IMR-90 (cell line): ENCODE measurements around the gene CENPP.

Experiments used
- BHLHE40 ChIP-seq: fragments of 150-350 bp; IDR thresholded peaks from 2 replicates; pipeline ENCODE4 v1.6.1; 2016; ENCODE audit warnings: mild to moderate bottlenecking, low read depth, low read length
- CEBPB ChIP-seq: IDR thresholded peaks from 2 replicates; pipeline ENCODE4 v1.6.1; 2012; ENCODE audit warnings: low read depth, low read length, improper control_type of control experiment
- CHD1 ChIP-seq: IDR thresholded peaks from 2 replicates; pipeline ENCODE4 v1.6.1; 2012; ENCODE audit warnings: low read depth, low read length, improper control_type of control experiment
- CTCF ChIP-seq: conservative IDR thresholded peaks from 2 replicates; pipeline ENCODE4 v1.5.1; 2012; ENCODE audit warnings: mild to moderate bottlenecking, low read depth, low read length, improper control_type of control experiment
- FOS ChIP-seq: fragments of 150-350 bp; IDR thresholded peaks from 2 replicates; pipeline ENCODE4 v1.6.1; 2016; ENCODE audit warnings: low read depth, low read length
- MAFK ChIP-seq: IDR thresholded peaks from 2 replicates; pipeline ENCODE4 v1.6.1; 2012; ENCODE audit warnings: low read depth, low read length, improper control_type of control experiment
- MXI1 ChIP-seq: IDR thresholded peaks from 2 replicates; pipeline ENCODE4 v1.6.1; 2012; ENCODE audit warnings: low read depth, mild to moderate bottlenecking, low read length, moderate library complexity, borderline replicate concordance
- NFE2L2 ChIP-seq: fragments of 150-350 bp; IDR thresholded peaks from 2 replicates; pipeline ENCODE4 v1.6.1; 2016; ENCODE audit warnings: low read depth, mild to moderate bottlenecking, low read length
- POLR2A ChIP-seq: IDR thresholded peaks from 2 replicates; pipeline ENCODE4 v1.6.1; 2012; ENCODE audit warnings: mild to moderate bottlenecking, low read depth, low read length
- RAD21 ChIP-seq: IDR thresholded peaks from 2 replicates; pipeline ENCODE4 v1.6.1; 2012; ENCODE audit warnings: low read length, improper control_type of control experiment
- RCOR1 ChIP-seq: IDR thresholded peaks from 2 replicates; pipeline ENCODE4 v1.6.1; 2012; ENCODE audit warnings: mild to moderate bottlenecking, low read length, improper control_type of control experiment; ENCODE audit not compliant: insufficient replicate concordance
- SMC3 ChIP-seq: fragments of 150-350 bp; IDR thresholded peaks from 2 replicates; pipeline ENCODE4 v1.6.1; 2016; ENCODE audit warnings: low read depth, mild to moderate bottlenecking, antibody characterized with exemption, low read length, moderate library complexity
- TF ChIP-seq, protein P1 (sequence below): fragments of 150-350 bp; IDR thresholded peaks from 2 replicates; pipeline ENCODE4 v1.6.1; 2017; ENCODE audit warnings: mild to moderate bottlenecking, antibody characterized with exemption, low read length, low read depth
- TF ChIP-seq, protein P2 (sequence below): fragments of 150-350 bp; IDR thresholded peaks from 2 replicates; pipeline ENCODE4 v1.6.1; 2016; ENCODE audit warnings: low read depth, mild to moderate bottlenecking, low read length, moderate library complexity, borderline replicate concordance

DNA sequence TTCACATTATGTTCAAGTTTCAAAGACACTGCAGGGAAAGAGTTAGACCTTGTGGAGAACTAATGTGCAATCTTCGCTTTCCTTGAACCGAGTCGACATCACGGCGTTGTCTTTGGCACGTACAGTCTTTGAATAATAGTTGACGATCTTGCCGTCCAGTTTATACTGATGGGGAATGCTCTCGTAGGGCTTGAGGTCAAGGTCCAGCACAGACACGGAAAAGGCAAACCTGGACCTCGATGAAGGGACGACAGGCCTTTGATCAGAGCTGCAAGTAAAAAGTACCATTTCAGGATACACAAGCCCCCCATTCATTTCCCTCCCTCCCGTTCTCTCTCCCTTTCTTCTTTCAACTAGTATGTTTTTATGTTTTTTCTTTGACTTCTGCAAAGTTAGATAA, 290.0 kb downstream of the CENPP start:
- TF ChIP-seq CTCF, result no peak
- TF ChIP-seq, protein P1, sequence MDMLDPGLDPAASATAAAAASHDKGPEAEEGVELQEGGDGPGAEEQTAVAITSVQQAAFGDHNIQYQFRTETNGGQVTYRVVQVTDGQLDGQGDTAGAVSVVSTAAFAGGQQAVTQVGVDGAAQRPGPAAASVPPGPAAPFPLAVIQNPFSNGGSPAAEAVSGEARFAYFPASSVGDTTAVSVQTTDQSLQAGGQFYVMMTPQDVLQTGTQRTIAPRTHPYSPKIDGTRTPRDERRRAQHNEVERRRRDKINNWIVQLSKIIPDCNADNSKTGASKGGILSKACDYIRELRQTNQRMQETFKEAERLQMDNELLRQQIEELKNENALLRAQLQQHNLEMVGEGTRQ, result no peak
- TF ChIP-seq RAD21, result no peak
- TF ChIP-seq POLR2A, result no peak
- TF ChIP-seq, protein P2, sequence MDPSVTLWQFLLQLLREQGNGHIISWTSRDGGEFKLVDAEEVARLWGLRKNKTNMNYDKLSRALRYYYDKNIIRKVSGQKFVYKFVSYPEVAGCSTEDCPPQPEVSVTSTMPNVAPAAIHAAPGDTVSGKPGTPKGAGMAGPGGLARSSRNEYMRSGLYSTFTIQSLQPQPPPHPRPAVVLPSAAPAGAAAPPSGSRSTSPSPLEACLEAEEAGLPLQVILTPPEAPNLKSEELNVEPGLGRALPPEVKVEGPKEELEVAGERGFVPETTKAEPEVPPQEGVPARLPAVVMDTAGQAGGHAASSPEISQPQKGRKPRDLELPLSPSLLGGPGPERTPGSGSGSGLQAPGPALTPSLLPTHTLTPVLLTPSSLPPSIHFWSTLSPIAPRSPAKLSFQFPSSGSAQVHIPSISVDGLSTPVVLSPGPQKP, result no peak
- TF ChIP-seq RCOR1, result no peak
- no peak for TF ChIP-seq MXI1
- TF ChIP-seq FOS, result no peak
- no peak for TF ChIP-seq BHLHE40
- no peak for TF ChIP-seq CHD1
- no peak for TF ChIP-seq NFE2L2
- no peak for TF ChIP-seq MAFK
- no peak for TF ChIP-seq SMC3
- TF ChIP-seq CEBPB, result no peak
